Stomach (tissue), 9 donors: ENCODE data around the gene KRTAP5-11. TPM values are rescaled to one million over a fixed set of nuclear protein-coding genes. Genes with fewer than 3 reads are reported as not detected.

Experiments
- DNase-seq, 2 donors: peaks; one replicate each; pipeline versions ENCODE4 v3.0.0 to v3.0.0-alpha.2; 2013 to 2019
- H3K27ac ChIP-seq, 5 donors: fragments of 200-600 bp in 4 of 5; sonication (generic) in 4 of 5; one replicate each; pipeline ENCODE4 v1.5.1; 2013 to 2019; ENCODE audit warnings: mild to moderate bottlenecking in 1 of 5, moderate library complexity in 1 of 5
- H3K27me3 ChIP-seq, 3 donors: fragments of 200-600 bp; sonication (generic); one replicate each; pipeline ENCODE4 v1.5.1; 2017 to 2019; ENCODE audit warnings: mixed run types in 1 of 3
- H3K36me3 ChIP-seq, 4 donors: fragments of 200-600 bp; sonication (generic); 1 replicate in 3 of 4; 2 replicates in 1 of 4; pipeline ENCODE4 v1.5.1; 2016 to 2019
- H3K4me1 ChIP-seq, 4 donors: fragments of 200-600 bp; sonication (generic); one replicate each; pipeline ENCODE4 v1.5.1; 2016 to 2019
- H3K4me3 ChIP-seq, 4 donors: fragments of 200-600 bp; sonication (generic) in 3 of 4; one replicate each; pipeline ENCODE4 v1.5.1; 2016 to 2019; ENCODE audit warnings: mild to moderate bottlenecking in 1 of 4
- H3K9me3 ChIP-seq, 4 donors: fragments of 200-600 bp; sonication (generic); one replicate each; pipeline ENCODE4 v1.5.1; 2016 to 2019
- EP300 ChIP-seq: sonication (generic); formaldehyde crosslinking; IDR thresholded peaks from one replicate; pipeline ENCODE4 v1.6.1; 2017; ENCODE audit warnings: antibody characterized with exemption
- POLR2A ChIP-seq, 4 donors: fragments of 450-650 bp; IDR thresholded peaks; one replicate each; pipeline ENCODE4 v1.6.1; 2016; ENCODE audit warnings: antibody characterized with exemption in 4 of 4, control low read depth in 2 of 4, mild to moderate bottlenecking in 1 of 4, moderate library complexity in 1 of 4
- POLR2AphosphoS5 ChIP-seq, 3 donors: sonication (generic); formaldehyde crosslinking; IDR thresholded peaks; one replicate each; pipeline ENCODE4 v1.6.1; 2016; ENCODE audit warnings: antibody characterized with exemption in 3 of 3
- WGBS, 5 donors: extraction: QIAGEN DNeasy Blood & Tissue Kit in 3 of 5; methylation state at CpG; one replicate each; pipeline versions ENCODE4 v1.1.5 to v1.1.7; 2013 to 2018; 5-methylcytosine and 5-hydroxymethylcytosine counted together
- intact Hi-C: fragments of 100-400 bp; cut with DNase I; formaldehyde crosslinking; loops from one replicate; pipeline ENCODE4 v1.15.1; 2023; ENCODE audit warnings: low total_unique reads
- polyA plus RNA-seq, 3 donors: library from polyadenylated mRNA; stranded (reverse); fragments of 200-250 nt; gene quantifications; one replicate each; pipeline ENCODE4 v1.2.3, GENCODE V29; 2013
- total RNA-seq, 5 donors: library from RNA; depleted of rRNA; stranded (reverse); fragments of >200 nt; gene quantifications; one replicate each; pipeline versions ENCODE4 v1.1.0 to v1.2.3, GENCODE V29; 2014 to 2016
- TF ChIP-seq, protein P1 (sequence below), 7 experiments: fragments of 450-650 bp in 4 of 7; fragments of 200-600 bp in 3 of 7; sonication (generic) in 3 of 7; IDR thresholded peaks; one replicate each; pipeline ENCODE4 v1.5.1; 2016 to 2019; ENCODE audit warnings: antibody characterized with exemption in 7 of 7, control low read depth in 2 of 7, mild to moderate bottlenecking in 1 of 7
- donor health status: healthy with polysubstance abuse.
- donor health status: Bipolar disorder and iron deficiency.
- donor health status: healthy.

Gene KRTAP5-11
- total and polyA plus RNA-seq, 8 donors, result not detected

DNA sequence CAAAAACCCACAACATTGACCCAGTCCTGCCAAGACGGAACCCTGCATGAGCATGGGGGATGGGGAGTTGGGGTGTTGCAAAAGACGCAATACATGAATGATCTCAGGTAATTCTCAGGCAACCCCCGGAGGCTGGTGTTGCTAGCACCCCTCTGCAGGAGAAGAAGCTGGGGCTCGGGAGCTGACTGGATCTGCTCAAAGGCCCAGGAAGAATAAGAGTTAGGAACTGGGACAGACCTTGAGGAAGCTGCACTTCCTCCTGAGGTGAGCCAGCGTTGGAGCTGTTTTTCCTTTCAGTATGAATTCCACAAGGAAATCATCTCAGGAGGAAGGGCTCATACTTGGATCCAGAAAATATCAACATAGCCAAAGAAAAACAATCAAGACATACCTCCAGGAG lies 34.6 kb downstream of the KRTAP5-11 start, which contains the start of gene KRTAP5-9:
KRTAP5-9 (plus strand) TSS at position 301 of the 400 bp plus-strand sequence. CDS start 238 bp downstream, outside the sequence.
- H3K4me3 ChIP-seq, result no peak within 1 kb of the TSS
- no peaks in the 10 kb centered on the region for H3K36me3 ChIP-seq
- TF ChIP-seq POLR2A (IDR thresholded peaks at IDR 0.05), result no peak
- TF ChIP-seq POLR2AphosphoS5 (IDR thresholded peaks at IDR 0.05), result no peak
- TF ChIP-seq, protein P1, sequence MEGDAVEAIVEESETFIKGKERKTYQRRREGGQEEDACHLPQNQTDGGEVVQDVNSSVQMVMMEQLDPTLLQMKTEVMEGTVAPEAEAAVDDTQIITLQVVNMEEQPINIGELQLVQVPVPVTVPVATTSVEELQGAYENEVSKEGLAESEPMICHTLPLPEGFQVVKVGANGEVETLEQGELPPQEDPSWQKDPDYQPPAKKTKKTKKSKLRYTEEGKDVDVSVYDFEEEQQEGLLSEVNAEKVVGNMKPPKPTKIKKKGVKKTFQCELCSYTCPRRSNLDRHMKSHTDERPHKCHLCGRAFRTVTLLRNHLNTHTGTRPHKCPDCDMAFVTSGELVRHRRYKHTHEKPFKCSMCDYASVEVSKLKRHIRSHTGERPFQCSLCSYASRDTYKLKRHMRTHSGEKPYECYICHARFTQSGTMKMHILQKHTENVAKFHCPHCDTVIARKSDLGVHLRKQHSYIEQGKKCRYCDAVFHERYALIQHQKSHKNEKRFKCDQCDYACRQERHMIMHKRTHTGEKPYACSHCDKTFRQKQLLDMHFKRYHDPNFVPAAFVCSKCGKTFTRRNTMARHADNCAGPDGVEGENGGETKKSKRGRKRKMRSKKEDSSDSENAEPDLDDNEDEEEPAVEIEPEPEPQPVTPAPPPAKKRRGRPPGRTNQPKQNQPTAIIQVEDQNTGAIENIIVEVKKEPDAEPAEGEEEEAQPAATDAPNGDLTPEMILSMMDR (IDR thresholded peaks at IDR 0.05), result no peak
- no peak for TF ChIP-seq EP300
- H3K4me1 ChIP-seq, result no peaks in the 10 kb centered on the region
- DNase-seq, result no peak
- H3K27me3 ChIP-seq, result peaks cover 0 to 10% (median 8%) of the 10 kb centered on the region in 3 donors
- intact Hi-C loops, result no loop called here
- WGBS, 5 donors, result 73 to 82% (median 77%) methylated on average over 5 of the region's 5 CpGs
- H3K27ac ChIP-seq, result no peak within 1 kb of the TSS
- no peaks in the 10 kb centered on the region for H3K9me3 ChIP-seq

DNA sequence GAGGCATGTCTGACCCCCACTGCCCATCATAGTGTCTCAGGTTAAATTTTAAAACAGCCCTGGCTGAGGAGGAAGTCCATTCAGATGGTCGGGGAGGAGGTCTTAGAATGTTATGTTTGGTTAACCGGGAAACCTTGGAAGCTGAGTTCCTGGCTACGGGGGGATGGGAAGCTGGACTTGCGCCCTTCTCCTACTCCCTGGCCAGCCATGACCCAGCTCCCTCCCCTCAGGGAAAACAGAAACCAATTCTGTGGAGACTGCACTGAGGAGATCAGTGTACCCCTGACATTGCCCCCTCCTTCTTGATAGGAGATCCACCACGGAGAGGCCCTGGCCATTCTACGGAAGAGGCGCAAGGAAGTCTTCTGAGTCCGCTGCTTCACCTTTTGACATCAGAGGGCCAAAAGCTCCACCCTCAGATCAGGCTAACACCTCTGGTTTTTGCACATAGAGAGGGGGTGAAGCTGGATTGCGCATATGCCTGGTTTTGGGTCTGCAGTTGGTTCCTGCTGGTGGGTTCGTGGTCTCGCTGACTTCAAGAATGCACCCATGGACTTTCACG lies 37.2 kb downstream of the KRTAP5-11 start:
- no peak for DNase-seq
- Histone ChIP-seq H3K9me3 (no peaks in the 10 kb centered on the region), H3K4me3 (no peak overlapping the region), H3K27ac (no peak overlapping the region), H3K27me3 (peaks cover 0 to 10% (median 8%) of the 10 kb centered on the region in 3 donors), H3K4me1 (no peaks in the 10 kb centered on the region), H3K36me3 (no peaks in the 10 kb centered on the region)
- intact Hi-C loops, result no loop called here
- TF ChIP-seq POLR2A (IDR thresholded peaks at IDR 0.05) (no peak), POLR2AphosphoS5 (IDR thresholded peaks at IDR 0.05) (no peak), EP300 (no peak)
- TF ChIP-seq, protein P1 (IDR thresholded peaks at IDR 0.05), result no peak
- WGBS, 5 donors, result 83 to 90% (median 85%) methylated on average over 12 of the region's 12 CpGs

DNA sequence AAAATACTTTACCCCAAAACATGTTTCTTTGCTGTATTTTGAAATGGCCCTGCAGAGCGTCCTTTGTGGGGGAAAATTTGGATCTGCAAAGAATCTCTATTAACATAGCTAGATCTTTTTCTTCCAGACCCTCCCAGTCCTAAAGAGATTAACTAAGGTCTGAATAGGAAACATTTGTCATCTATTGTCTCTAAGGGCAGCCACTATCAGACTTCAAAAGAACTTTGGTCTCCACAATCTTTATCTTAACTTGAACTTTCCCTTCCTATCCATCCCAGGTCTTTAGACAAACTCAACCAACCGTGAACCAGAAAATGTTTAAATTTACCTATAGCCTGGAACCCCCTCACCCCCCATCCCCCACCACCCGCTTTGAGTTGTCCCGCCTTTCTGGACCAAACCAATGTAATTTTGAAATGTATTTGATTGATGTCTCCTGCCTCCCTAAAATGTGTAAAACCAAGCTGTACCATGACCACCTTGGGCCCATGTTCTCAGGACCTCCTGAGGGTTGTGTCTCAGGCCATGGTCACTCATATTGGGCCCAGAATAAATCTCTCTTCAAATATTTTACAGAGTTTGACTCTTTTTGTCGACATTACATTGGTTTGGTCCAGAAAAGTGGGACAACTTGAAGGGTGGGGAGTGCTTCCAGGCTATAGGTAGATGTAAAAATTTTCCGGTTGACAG lies 38.0 kb downstream of the KRTAP5-11 start:
- TF ChIP-seq, protein P1 (IDR thresholded peaks at IDR 0.05), result no peak
- TF ChIP-seq POLR2AphosphoS5 (IDR thresholded peaks at IDR 0.05), result no peak
- TF ChIP-seq POLR2A (IDR thresholded peaks at IDR 0.05), result no peak
- no peak for TF ChIP-seq EP300

GRCh38 chr11:71543866-71544265 lies 38.8 kb downstream of the KRTAP5-11 start:
- no peak for TF ChIP-seq EP300
- TF ChIP-seq POLR2AphosphoS5 (IDR thresholded peaks at IDR 0.05), result no peak
- TF ChIP-seq, protein P1 (IDR thresholded peaks at IDR 0.05), result no peak
- no peak for TF ChIP-seq POLR2A (IDR thresholded peaks at IDR 0.05)
- Histone ChIP-seq H3K9me3 (no peaks in the 10 kb centered on the region), H3K27me3 (peaks cover 0 to 9% (median 8%) of the 10 kb centered on the region in 3 donors), H3K36me3 (no peaks in the 10 kb centered on the region), H3K27ac (no peak overlapping the region), H3K4me1 (no peaks in the 10 kb centered on the region), H3K4me3 (no peak overlapping the region)
- no peak for DNase-seq
- 57 to 69% (median 66%) methylated on average over 8 of the region's 8 CpGs for WGBS, 5 donors
- intact Hi-C loops, result no loop called here

More for the DNA sequence above, 38.0 kb downstream of the KRTAP5-11 start:
- no peaks in the 10 kb centered on the region for H3K36me3 ChIP-seq
- DNase-seq, result no peak
- H3K4me3 ChIP-seq, result no peak overlapping the region
- intact Hi-C loops, result no loop called here
- WGBS, 5 donors, result 63 to 73% (median 69%) methylated on average over 6 of the region's 6 CpGs
- no peaks in the 10 kb centered on the region for H3K9me3 ChIP-seq
- H3K4me1 ChIP-seq, result no peaks in the 10 kb centered on the region
- peaks cover 0 to 10% (median 8%) of the 10 kb centered on the region in 3 donors for H3K27me3 ChIP-seq
- no peak overlapping the region for H3K27ac ChIP-seq
